Measurements from ENCODE around the gene SOWAHD. TPM values are rescaled to one million over a fixed set of nuclear protein-coding genes. Genes with fewer than 3 reads are reported as not detected.

SOWAHD gene
- total RNA-seq, 1 donor from 2014 or later = not detected

DNA sequence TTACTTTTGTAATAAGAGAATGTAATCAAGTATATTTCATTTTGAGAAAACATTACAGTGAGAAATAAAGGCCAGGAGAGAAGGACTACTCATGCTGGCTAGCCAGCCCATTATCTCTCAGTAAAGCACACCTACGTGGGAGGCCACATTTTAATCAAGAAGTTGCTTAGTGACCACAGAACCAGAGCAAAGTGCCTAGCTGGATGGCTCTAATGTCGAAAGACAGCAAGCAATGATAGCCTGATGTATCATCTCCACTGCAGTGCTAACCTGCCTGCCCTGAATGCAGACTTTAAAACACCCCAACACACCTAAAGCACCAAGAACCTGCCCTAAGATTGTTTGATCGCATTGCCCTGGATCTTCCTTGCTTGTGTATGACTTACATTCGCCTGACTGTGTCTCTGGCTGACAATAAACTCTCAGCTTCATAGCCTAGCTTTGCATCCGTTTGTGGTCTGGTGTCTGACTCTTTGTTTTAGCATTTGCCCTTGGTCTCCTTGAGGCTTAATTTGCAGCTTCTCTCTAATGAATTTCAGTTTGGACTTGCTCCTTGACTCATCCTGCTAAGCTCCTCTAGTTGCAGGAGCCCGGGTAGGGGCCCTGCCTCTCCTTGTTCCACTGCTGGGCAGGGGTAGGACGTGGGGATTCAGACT lies 31.4 kb upstream of the SOWAHD start:
- H3K27ac ChIP-seq = no peak overlapping the region
- H3K9me3 ChIP-seq = no peaks in the 10 kb centered on the region
- H3K36me3 ChIP-seq = no peaks in the 10 kb centered on the region
- H3K4me3 ChIP-seq = no peak overlapping the region
- TF ChIP-seq POLR2A (IDR thresholded peaks at IDR 0.05) = no peak
- TF ChIP-seq, protein P1, sequence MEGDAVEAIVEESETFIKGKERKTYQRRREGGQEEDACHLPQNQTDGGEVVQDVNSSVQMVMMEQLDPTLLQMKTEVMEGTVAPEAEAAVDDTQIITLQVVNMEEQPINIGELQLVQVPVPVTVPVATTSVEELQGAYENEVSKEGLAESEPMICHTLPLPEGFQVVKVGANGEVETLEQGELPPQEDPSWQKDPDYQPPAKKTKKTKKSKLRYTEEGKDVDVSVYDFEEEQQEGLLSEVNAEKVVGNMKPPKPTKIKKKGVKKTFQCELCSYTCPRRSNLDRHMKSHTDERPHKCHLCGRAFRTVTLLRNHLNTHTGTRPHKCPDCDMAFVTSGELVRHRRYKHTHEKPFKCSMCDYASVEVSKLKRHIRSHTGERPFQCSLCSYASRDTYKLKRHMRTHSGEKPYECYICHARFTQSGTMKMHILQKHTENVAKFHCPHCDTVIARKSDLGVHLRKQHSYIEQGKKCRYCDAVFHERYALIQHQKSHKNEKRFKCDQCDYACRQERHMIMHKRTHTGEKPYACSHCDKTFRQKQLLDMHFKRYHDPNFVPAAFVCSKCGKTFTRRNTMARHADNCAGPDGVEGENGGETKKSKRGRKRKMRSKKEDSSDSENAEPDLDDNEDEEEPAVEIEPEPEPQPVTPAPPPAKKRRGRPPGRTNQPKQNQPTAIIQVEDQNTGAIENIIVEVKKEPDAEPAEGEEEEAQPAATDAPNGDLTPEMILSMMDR (IDR thresholded peaks at IDR 0.05) = no peak
- TF ChIP-seq POLR2AphosphoS5 (IDR thresholded peaks at IDR 0.05; ENCODE audit: insufficient read depth in 1 of 2, low read depth in 1 of 2) = no peak
- no peak for DNase-seq (ENCODE audit: extremely low spot score in 2 of 2)
- no peaks in the 10 kb centered on the region for H3K4me1 ChIP-seq
- intact Hi-C loops (cut with DNase I) = no loop called here
- no peaks in the 10 kb centered on the region for H3K27me3 ChIP-seq

DNA sequence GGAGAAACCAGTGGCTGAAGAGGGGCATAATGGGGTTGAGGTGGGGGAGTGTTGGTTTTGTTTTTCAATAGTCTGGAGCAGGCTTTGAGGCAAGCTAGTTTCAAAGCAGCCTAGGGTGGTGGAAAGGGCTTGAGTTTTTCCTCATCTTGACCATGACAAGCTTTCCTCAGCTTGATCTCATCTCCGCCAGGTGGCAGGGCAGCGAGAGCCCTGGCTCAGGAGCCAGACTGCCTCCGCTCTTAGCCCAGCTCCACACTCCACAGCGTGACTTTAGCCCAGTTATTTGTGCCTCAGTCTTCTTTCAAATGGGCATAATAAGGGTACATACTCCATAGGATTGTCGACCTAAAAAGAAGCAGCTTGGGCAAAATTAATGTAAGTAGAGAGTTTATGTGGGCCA lies 29.9 kb upstream of the SOWAHD start:
- intact Hi-C loops (cut with DNase I) = no loop called here
- Histone ChIP-seq H3K4me3 (no peak overlapping the region), H3K27ac (no peak overlapping the region), H3K36me3 (no peaks in the 10 kb centered on the region), H3K27me3 (no peaks in the 10 kb centered on the region), H3K9me3 (no peaks in the 10 kb centered on the region), H3K4me1 (no peaks in the 10 kb centered on the region)
- no peak for TF ChIP-seq POLR2A (IDR thresholded peaks at IDR 0.05)
- no peak for TF ChIP-seq POLR2AphosphoS5 (IDR thresholded peaks at IDR 0.05; ENCODE audit: insufficient read depth in 1 of 2, low read depth in 1 of 2)
- TF ChIP-seq, protein P1 (IDR thresholded peaks at IDR 0.05) = no peak
- no peak for DNase-seq (ENCODE audit: extremely low spot score in 2 of 2)

DNA sequence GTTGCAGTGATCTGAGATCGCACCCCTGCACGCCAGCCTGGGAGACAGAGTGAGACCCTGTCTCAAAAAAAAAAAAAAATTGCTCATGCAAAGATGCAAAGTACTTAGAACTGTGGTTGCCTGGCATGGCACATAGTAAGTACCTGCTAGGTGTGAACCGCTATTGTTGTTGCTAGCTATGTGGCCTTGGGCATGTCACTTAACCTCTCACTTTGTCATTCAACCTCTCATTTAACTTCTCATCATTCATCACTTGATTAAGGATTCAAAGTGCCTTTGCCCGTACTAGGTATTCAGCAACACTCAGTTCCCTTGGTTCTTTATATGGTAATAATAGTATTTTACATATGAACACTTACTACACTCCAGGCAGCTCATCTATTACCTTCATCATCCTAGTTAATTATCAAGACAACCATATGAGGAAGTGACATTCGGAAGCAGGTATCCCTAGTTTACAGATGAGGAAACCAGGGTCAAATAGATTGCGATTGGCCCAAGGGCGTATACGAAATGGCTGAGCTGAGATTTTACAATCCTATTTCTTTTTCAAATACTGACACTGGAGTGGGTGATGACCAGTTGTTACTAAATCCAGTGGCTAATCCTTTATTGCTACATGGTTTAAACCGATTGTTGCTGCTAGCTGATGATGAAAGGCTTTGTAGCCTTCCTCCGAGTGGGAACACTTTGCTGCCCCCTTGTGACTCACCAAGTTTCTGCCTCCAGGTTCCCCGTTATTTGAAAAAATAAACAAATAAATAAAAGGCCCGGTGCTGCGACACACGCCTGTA lies 28.8 kb upstream of the SOWAHD start:
- TF ChIP-seq POLR2AphosphoS5 (IDR thresholded peaks at IDR 0.05; ENCODE audit: insufficient read depth in 1 of 2, low read depth in 1 of 2) = no peak
- no peak for TF ChIP-seq POLR2A (IDR thresholded peaks at IDR 0.05)
- TF ChIP-seq, protein P1 (IDR thresholded peaks at IDR 0.05) = peak; percentile 31 to 64 (median 34)
- no peak for DNase-seq (ENCODE audit: extremely low spot score in 2 of 2)

DNA sequence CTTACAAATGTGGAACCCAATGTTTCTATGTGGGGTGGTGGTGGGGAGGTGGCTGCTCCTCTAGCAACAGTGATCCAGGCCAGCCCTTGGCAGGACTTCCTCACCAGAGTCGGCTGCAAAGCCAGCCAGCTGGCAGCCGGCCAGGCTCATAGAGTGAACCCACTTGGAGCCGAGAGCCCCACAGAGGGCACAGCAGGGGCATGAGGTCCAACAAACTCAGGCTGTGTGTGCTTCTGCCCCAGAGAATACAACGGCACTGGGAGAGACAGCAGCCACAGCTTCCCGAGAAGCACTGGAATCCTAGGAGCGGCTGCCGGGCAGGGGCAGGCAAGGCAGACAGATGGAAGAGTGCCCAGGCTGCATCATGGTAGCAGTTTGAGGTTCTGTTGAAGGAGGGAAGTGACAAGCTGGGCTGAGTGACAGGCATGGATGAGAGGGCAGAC lies 23.5 kb upstream of the SOWAHD start:
- Histone ChIP-seq H3K4me1 (no peaks in the 10 kb centered on the region), H3K4me3 (no peak overlapping the region), H3K36me3 (no peaks in the 10 kb centered on the region), H3K27ac (no peak overlapping the region), H3K9me3 (no peaks in the 10 kb centered on the region), H3K27me3 (no peaks in the 10 kb centered on the region)
- TF ChIP-seq, protein P1 (IDR thresholded peaks at IDR 0.05) = no peak
- no peak for DNase-seq (ENCODE audit: extremely low spot score in 2 of 2)
- intact Hi-C loops (cut with DNase I) = loop anchor here (10.0 kb wide), 1 partner anchor 220 kb away; no protein-coding TSS in a partner anchor

More for the DNA sequence above, 28.8 kb upstream of the SOWAHD start:
- H3K27me3 ChIP-seq = no peaks in the 10 kb centered on the region
- H3K4me3 ChIP-seq = no peak overlapping the region
- H3K36me3 ChIP-seq = no peaks in the 10 kb centered on the region
- intact Hi-C loops (cut with DNase I) = loop anchor here (10.0 kb wide), 1 partner anchor 215 kb away; no protein-coding TSS in a partner anchor
- no peaks in the 10 kb centered on the region for H3K9me3 ChIP-seq
- H3K27ac ChIP-seq = no peak overlapping the region
- no peaks in the 10 kb centered on the region for H3K4me1 ChIP-seq

DNA sequence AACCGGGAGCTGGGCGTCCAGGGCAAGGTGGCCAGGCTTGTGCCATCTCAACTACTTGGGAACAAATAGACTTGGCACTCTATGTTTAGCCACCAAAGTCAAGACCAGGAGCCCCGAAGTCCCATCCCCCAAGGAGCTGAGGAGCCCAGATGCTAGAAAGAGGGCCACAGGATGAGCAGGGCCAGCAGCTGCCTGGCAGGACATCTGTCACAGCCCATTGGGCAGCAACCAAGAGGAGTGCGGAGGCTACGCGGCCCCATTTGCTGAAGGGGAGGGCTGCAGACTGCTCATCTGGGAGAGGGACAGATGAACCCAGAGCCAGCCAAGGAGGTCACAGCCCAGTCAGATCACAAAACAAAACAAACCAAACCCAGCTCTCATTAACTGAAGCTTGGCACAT lies 22.9 kb upstream of the SOWAHD start:
- Histone ChIP-seq H3K9me3 (no peaks in the 10 kb centered on the region), H3K27ac (no peak overlapping the region), H3K36me3 (no peaks in the 10 kb centered on the region), H3K27me3 (no peaks in the 10 kb centered on the region), H3K4me3 (no peak overlapping the region), H3K4me1 (no peaks in the 10 kb centered on the region)
- DNase-seq (ENCODE audit: extremely low spot score in 2 of 2) = no peak
- intact Hi-C loops (cut with DNase I) = loop anchor here (10.0 kb wide), 1 partner anchor 221 kb away; no protein-coding TSS in a partner anchor
- TF ChIP-seq POLR2A (IDR thresholded peaks at IDR 0.05) (no peak), POLR2AphosphoS5 (IDR thresholded peaks at IDR 0.05; ENCODE audit: insufficient read depth in 1 of 2, low read depth in 1 of 2) (no peak)
- TF ChIP-seq, protein P1 (IDR thresholded peaks at IDR 0.05) = no peak

Measured in vagina (tissue), 2 donors.